ENCODE measurements around the gene DICER1.

DNA sequence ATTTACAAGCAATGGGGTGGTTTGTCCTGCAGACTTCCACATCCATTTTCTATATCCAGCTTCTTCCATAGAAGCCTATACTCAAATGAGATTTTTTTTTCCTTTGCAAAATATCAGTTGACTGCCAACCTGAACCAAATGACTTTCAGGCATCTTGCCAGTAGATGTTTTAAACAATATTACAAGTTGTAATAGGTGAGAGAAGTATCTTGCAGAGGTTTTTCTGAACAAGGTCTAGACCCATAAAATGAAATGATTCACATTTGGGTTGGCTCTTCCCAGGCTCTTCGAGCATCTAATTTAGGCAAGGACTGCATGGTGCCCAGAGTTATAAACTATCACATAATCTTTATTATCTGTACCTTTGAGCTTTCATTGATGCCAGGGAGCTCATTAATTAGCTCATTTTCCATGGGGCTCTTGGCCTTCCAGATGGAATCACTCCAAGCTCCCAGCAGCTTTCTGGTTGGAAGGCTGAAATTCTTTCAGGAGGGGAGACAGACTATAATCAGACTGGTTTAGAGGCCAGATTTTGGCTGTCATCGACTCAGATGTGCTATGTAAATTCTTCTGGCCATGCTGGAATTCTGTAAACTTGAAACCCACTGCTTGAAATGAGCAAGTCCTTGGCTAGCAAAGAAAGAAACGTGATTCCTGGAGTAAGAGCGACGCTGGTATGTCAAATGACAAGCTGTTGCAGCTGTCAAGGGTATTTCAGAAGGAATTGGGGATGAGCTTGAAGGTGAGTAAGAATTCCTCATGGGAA, 32.2 kb upstream of the DICER1 start:
- no peak for TF ChIP-seq CTCF (IDR thresholded peaks at IDR 0.05; ENCODE audit: insufficient read depth, low read depth, low read length)
- TF ChIP-seq EZH2 (IDR thresholded peaks at IDR 0.05; ENCODE audit: insufficient read depth, low read length) = no peak

Data from astrocyte (in vitro differentiated cells and primary cell).